HCT116 (cell line): ENCODE measurements around the gene C2orf68. TPM values are rescaled to one million over a fixed set of nuclear protein-coding genes. Genes with fewer than 3 reads are reported as not detected.

Experiments
- ATAC-seq: fragments of 200-7000 bp; cut with Tn5 transposase; 2 replicates; pipeline ENCODE4 v1.9.1; 2020; ENCODE audit warnings: mild to moderate bottlenecking, moderate library complexity
- BruUV-seq: library from RNA; stranded (reverse); fragments of 400-500 nt; replicated peaks from 2 replicates; lab custom pipeline; 2021; lab: Mats Ljungman, UMichigan
- CTCF ChIA-PET: fragments of 300-600 bp; sonication (Branson Sonifier 250); formaldehyde crosslinking; loops from one replicate; lab custom pipeline; 2021; ENCODE audit warnings: antibody characterized with exemption; lab: Charles Lee
- POLR2A ChIA-PET: fragments of 300-600, 350-600 bp; sonication (Branson Sonifier 250); formaldehyde crosslinking; loops from one replicate; lab custom pipeline; 2021; ENCODE audit warnings: antibody characterized with exemption; lab: Charles Lee
- RAD21 ChIA-PET, 2 experiments: fragments of 300-600 bp; sonication (Branson Sonifier 250); formaldehyde crosslinking; loops; one replicate each; lab custom pipeline; 2023; ENCODE audit warnings: low total read pairs in 2 of 2; ENCODE audit not compliant: uncharacterized antibody in 2 of 2, unreplicated experiment in 2 of 2, low non-redundant PET in 1 of 2; lab: Charles Lee
- DNase-seq: peaks from one replicate; pipeline ENCODE4 v3.0.0-alpha.2; 2010; ENCODE audit warnings: low read depth, low spot score
- H2AFZ ChIP-seq: fragments of 200-600 bp; shearing (Covaris generic), sonication (generic); 2 replicates; pipeline ENCODE4 v1.6.1; 2017; ENCODE audit warnings: low read depth, mixed run types, mixed read lengths, antibody characterized with exemption, low read length; ENCODE audit not compliant: poor library complexity, severe bottlenecking
- H3K27ac ChIP-seq: 2 replicates; pipeline ENCODE4 v1.5.1; 2012; ENCODE audit warnings: low read depth, low read length
- H3K27me3 ChIP-seq: fragments of 200-600 bp; sonication (generic); 2 replicates; pipeline ENCODE4 v1.6.1; 2016; ENCODE audit warnings: mixed run types, low read length, mixed read lengths; ENCODE audit not compliant: insufficient read depth
- H3K36me3 ChIP-seq, 2 experiments: fragments of 200-500 bp in 1 of 2; fragments of 200-600 bp in 1 of 2; sonication (Bioruptor generic) in 1 of 2; sonication (generic) in 1 of 2; 2 replicates each; pipeline versions ENCODE4 v1.5.1 to v1.6.1; 2014 to 2016; ENCODE audit warnings: low read length in 2 of 2, inconsistent platforms in 1 of 2, mixed read lengths in 1 of 2, mixed run types in 1 of 2; ENCODE audit not compliant: insufficient read depth in 2 of 2, control insufficient read depth in 1 of 2
- H3K4me1 ChIP-seq, 2 experiments: fragments of 200-600 bp in 1 of 2; sonication (generic) in 1 of 2; 2 replicates each; pipeline versions ENCODE4 v1.5.1 to v1.6.1; 2012 to 2017; ENCODE audit warnings: low read length in 2 of 2, inconsistent platforms in 1 of 2, mild to moderate bottlenecking in 1 of 2, mixed read lengths in 1 of 2, mixed run types in 1 of 2, moderate library complexity in 1 of 2; ENCODE audit not compliant: insufficient read depth in 2 of 2, control insufficient read depth in 1 of 2
- H3K4me2 ChIP-seq: fragments of 200-600 bp; sonication (generic); 2 replicates; pipeline ENCODE4 v1.6.1; 2017; ENCODE audit warnings: mixed run types, low read length, mixed read lengths
- H3K4me3 ChIP-seq, 2 experiments: fragments of 200-600 bp in 1 of 2; sonication (generic) in 1 of 2; replicated peaks in 1 of 2; 2 replicates each; pipeline ENCODE4 v1.5.1; 2011 to 2016; ENCODE audit warnings: low read length in 2 of 2, control low read depth in 1 of 2, low read depth in 1 of 2, mild to moderate bottlenecking in 1 of 2, mixed read lengths in 1 of 2, mixed run types in 1 of 2
- H3K79me2 ChIP-seq: fragments of 200-600 bp; sonication (generic); 2 replicates; pipeline ENCODE4 v1.6.1; 2017; ENCODE audit warnings: mild to moderate bottlenecking, mixed run types, low read length, moderate library complexity, mixed read lengths; ENCODE audit not compliant: insufficient read depth
- H3K9ac ChIP-seq: fragments of 200-600 bp; sonication (generic); 2 replicates; pipeline ENCODE4 v1.6.1; 2016; ENCODE audit warnings: low read length, mixed read lengths
- H3K9me2 ChIP-seq: fragments of 200-600 bp; sonication (generic), shearing (Covaris generic); 2 replicates; pipeline ENCODE4 v1.6.1; 2017; ENCODE audit warnings: mixed run types, mild to moderate bottlenecking, moderate library complexity; ENCODE audit not compliant: insufficient read depth
- H3K9me3 ChIP-seq, 2 experiments: fragments of 200-500 bp in 1 of 2; fragments of 200-600 bp in 1 of 2; sonication (Bioruptor generic) in 1 of 2; sonication (generic) in 1 of 2; 2 replicates each; pipeline ENCODE4 v1.6.1; 2014 to 2017; ENCODE audit warnings: low read length in 2 of 2, mixed read lengths in 2 of 2, inconsistent platforms in 1 of 2, low read depth in 1 of 2, mild to moderate bottlenecking in 1 of 2, mixed run types in 1 of 2, moderate library complexity in 1 of 2; ENCODE audit not compliant: control insufficient read depth in 1 of 2, insufficient read depth in 1 of 2
- H4K20me1 ChIP-seq: fragments of 200-600 bp; sonication (generic), shearing (Covaris generic); 2 replicates; pipeline ENCODE4 v1.6.1; 2017; ENCODE audit warnings: mixed run types, mild to moderate bottlenecking, moderate library complexity; ENCODE audit not compliant: insufficient read depth
- CEBPB ChIP-seq: IDR thresholded peaks from 2 replicates; pipeline ENCODE4 v1.6.1; 2012; ENCODE audit warnings: low read depth
- EGR1 ChIP-seq: IDR thresholded peaks from 2 replicates; pipeline ENCODE4 v1.6.1; 2012; ENCODE audit warnings: low read depth
- ELF1 ChIP-seq: IDR thresholded peaks from 2 replicates; pipeline ENCODE4 v1.6.1; 2012; ENCODE audit warnings: low read depth, borderline replicate concordance
- EZH2 ChIP-seq: fragments of 200-600 bp; sonication (generic); IDR thresholded peaks from 2 replicates; pipeline ENCODE4 v1.6.1; 2017; ENCODE audit warnings: antibody characterized with exemption, mixed run types
- EZH2phosphoT487 ChIP-seq: fragments of 200-600 bp; IDR thresholded peaks from 2 replicates; pipeline ENCODE4 v1.6.1; 2018; ENCODE audit warnings: antibody characterized with exemption, borderline replicate concordance
- JUND ChIP-seq: IDR thresholded peaks from 2 replicates; pipeline ENCODE4 v1.6.1; 2012
- POLR2A ChIP-seq: IDR thresholded peaks from 2 replicates; pipeline ENCODE4 v1.7.0; 2011; ENCODE audit warnings: borderline replicate concordance; ENCODE audit not compliant: insufficient read depth, insufficient read length; ENCODE audit errors: extremely low read depth
- POLR2AphosphoS5 ChIP-seq: IDR thresholded peaks from 2 replicates; pipeline ENCODE4 v1.6.1; 2011; ENCODE audit warnings: mild to moderate bottlenecking, low read depth, low read length, moderate library complexity
- RAD21 ChIP-seq: IDR thresholded peaks from 2 replicates; pipeline ENCODE4 v1.6.1; 2012; ENCODE audit warnings: low read depth, mild to moderate bottlenecking
- SIN3A ChIP-seq: IDR thresholded peaks from 2 replicates; pipeline ENCODE4 v1.6.1; 2012; ENCODE audit warnings: low read depth
- SP1 ChIP-seq: IDR thresholded peaks from 2 replicates; pipeline ENCODE4 v1.6.1; 2012; ENCODE audit warnings: low read depth
- TCF7L2 ChIP-seq: IDR thresholded peaks from 2 replicates; pipeline ENCODE4 v1.7.0; 2011; ENCODE audit warnings: borderline replicate concordance, inconsistent platforms; ENCODE audit not compliant: insufficient read depth, insufficient read length; ENCODE audit errors: extremely low read depth
- ZFX ChIP-seq: fragments of 450-650 bp; IDR thresholded peaks from 2 replicates; pipeline ENCODE4 v1.6.1; 2017
- ZNF274 ChIP-seq: fragments of 200-500 bp; sonication (Bioruptor generic); IDR thresholded peaks from 2 replicates; pipeline ENCODE4 v1.6.1; 2014; ENCODE audit warnings: mild to moderate bottlenecking, low read depth, low read length, inconsistent platforms
- intact Hi-C: fragments of 100-400 bp; cut with micrococcal nuclease; formaldehyde crosslinking; loops from 2 replicates; pipeline ENCODE4 v1.10.0; 2022
- total RNA-seq: library from RNA; stranded (reverse); gene quantifications from one replicate; pipeline ENCODE4 v1.2.1, GENCODE V29; 2021; ENCODE audit not compliant: unreplicated experiment
- TF ChIP-seq, protein P1 (sequence below): IDR thresholded peaks from 2 replicates; pipeline ENCODE4 v1.6.1; 2011; ENCODE audit warnings: mild to moderate bottlenecking, low read length, moderate library complexity; ENCODE audit not compliant: insufficient replicate concordance; ENCODE audit errors: extremely low read depth
- TF ChIP-seq, protein P2 (sequence below): IDR thresholded peaks from 2 replicates; pipeline ENCODE4 v1.6.1; 2012
- TF ChIP-seq, protein P3 (sequence below): IDR thresholded peaks from 2 replicates; pipeline ENCODE4 v1.6.1; 2012

Gene C2orf68
- total RNA-seq, 1 experiment from 2014 or later, result 21.8 TPM

DNA sequence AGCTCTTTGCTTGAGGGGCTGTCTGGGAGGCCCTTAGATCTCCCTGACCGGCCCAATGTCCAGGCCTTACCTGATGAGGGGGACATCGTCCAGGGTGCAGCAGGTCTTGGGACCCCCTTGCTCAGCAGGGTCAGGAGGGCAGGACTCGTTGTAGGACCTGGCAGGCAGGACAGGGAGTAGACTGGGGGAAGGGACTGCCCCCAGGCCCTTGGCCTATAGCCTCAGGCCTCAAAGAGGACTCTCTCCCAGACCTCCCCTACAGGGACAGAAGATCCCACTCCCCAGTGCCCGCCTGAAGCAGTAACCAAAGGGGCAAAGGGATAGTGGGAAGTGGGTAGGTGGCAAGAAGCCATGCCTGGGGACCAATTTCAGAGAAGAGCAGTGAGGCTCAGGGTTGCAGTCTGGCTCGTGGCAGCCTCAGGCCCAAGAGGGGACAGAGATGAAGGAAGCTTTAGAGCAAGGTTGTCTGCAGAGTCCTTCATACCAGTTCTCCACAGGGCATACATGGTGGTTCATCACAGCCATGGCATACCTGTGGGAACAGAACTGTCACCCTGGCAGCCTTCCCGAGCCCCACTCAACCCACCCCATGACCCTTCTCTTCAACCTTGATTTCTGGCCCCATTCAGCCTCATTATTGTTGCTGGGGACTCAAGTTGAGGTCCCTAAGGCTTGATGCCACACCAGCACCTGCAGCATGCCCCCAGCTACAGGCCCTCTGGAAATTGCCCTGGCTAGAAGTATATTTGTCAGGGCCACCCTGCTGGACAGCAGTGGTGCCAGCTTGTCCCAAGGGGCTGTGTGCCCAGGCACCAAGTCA lies 10.7 kb downstream of the C2orf68 start:
- BruUV-seq, result TSS peak; percentile 31
- Histone ChIP-seq H3K9me2 (no peaks in the 10 kb centered on the region), H3K36me3 (peaks cover 4 to 5% of the 10 kb centered on the region in 2 experiments; a peak in 3 of 4 replicates), H3K4me2 (peak overlapping the region; percentile 93), H3K9me3 (no peaks in the 10 kb centered on the region), H3K27me3 (no peaks in the 10 kb centered on the region), H3K79me2 (peaks cover 11% of the 10 kb centered on the region), H3K27ac (peak overlapping the region; percentile 64; the same call in 1 of the 2 replicates), H3K4me3 (peak overlapping the region; percentile 83 to 85), H4K20me1 (no peaks in the 10 kb centered on the region), H3K9ac (peak overlapping the region; percentile 63), H2AFZ (no peak overlapping the region), H3K4me1 (peaks cover 11 to 25% of the 10 kb centered on the region in 2 experiments)
- DNase-seq, result no peak
- ChIA-PET CTCF (no interaction called here), POLR2A (interaction anchor here (0.6 to 3.3 kb wide), 3 partner anchors 10 to 11 kb away, joined by 3 to 20 read pairs (median 3); partner anchors contain the start of gene C2orf68), RAD21 (no interaction called here)
- ATAC-seq, result no peak
- intact Hi-C loops, result loop anchor here (5.0 kb wide), 1 partner anchor 189 kb away; the partner anchor contains the start of gene CAPG
- TF ChIP-seq, protein P1, sequence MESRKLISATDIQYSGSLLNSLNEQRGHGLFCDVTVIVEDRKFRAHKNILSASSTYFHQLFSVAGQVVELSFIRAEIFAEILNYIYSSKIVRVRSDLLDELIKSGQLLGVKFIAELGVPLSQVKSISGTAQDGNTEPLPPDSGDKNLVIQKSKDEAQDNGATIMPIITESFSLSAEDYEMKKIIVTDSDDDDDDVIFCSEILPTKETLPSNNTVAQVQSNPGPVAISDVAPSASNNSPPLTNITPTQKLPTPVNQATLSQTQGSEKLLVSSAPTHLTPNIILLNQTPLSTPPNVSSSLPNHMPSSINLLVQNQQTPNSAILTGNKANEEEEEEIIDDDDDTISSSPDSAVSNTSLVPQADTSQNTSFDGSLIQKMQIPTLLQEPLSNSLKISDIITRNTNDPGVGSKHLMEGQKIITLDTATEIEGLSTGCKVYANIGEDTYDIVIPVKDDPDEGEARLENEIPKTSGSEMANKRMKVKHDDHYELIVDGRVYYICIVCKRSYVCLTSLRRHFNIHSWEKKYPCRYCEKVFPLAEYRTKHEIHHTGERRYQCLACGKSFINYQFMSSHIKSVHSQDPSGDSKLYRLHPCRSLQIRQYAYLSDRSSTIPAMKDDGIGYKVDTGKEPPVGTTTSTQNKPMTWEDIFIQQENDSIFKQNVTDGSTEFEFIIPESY, result no peak
- TF ChIP-seq POLR2AphosphoS5, result no peak; the same call in 1 of the 2 replicates
- TF ChIP-seq, protein P2, sequence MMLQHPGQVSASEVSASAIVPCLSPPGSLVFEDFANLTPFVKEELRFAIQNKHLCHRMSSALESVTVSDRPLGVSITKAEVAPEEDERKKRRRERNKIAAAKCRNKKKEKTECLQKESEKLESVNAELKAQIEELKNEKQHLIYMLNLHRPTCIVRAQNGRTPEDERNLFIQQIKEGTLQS, result no peak
- TF ChIP-seq, protein P3, sequence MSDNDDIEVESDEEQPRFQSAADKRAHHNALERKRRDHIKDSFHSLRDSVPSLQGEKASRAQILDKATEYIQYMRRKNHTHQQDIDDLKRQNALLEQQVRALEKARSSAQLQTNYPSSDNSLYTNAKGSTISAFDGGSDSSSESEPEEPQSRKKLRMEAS, result no peak
- TF ChIP-seq SP1, result no peak
- TF ChIP-seq EZH2, result no peak
- no peak for TF ChIP-seq ZNF274
- TF ChIP-seq EZH2phosphoT487, result no peak
- no peak for TF ChIP-seq JUND
- no peak for TF ChIP-seq POLR2A
- no peak for TF ChIP-seq EGR1
- no peak for TF ChIP-seq CEBPB
- TF ChIP-seq ELF1, result no peak
- TF ChIP-seq RAD21, result no peak
- no peak for TF ChIP-seq SIN3A
- no peak for TF ChIP-seq TCF7L2
- TF ChIP-seq ZFX, result no peak
